ENCODE results near the gene SPI1. TPM values are rescaled to one million over a fixed set of nuclear protein-coding genes. Genes with fewer than 3 reads are reported as not detected.

Gene SPI1
- total RNA-seq, 2 experiments from 2014 or later, result 71.2 to 79.6 TPM

DNA sequence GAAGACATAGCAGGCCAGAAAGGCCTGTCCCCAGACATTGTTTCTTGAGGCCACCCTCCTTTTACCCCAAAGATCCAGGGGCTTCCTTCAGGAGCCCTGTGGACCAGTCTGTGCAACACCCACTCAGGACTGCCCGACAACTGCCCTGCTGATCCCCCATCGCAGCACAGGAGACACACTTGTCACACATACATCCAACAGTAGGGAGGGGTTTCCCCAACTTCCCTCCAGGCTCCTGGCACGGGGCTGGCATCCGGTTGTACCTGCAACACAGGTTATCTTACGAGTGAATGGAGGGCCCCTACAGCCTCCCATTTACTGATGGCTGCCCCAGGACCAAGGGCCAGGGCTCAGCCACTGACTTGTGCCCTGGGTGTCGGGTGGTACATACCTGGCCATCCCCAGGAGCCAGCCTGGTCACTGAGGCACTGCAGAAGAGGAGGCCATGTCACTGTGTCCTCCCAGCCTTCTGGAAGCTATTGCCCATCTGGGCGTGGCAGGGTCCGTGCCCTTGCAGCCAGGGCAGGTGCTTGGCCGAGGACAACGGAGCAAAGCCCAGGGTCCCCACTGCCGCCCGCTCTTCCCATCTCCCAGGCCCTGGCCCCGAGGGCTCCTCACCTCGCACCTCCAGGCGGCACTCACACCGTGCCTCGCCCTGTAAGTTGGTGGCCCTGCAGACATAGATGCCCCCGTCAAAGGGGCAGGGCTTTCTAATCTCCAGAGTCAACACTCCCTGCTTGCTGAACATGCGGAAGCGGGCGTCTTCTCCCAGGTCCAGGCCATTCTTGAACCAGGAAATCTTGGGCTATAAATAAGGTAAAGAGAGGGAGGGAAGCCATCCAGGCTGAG lies 46.7 kb downstream of the SPI1 start:
- ChIA-PET POLR2A (interaction anchor here (0.7 kb wide), 1 partner anchor 219 kb away, joined by 5 read pairs; no protein-coding TSS in a partner anchor), CTCF (ENCODE audit: unreplicated experiment) (no interaction called here)
- H2AFZ ChIP-seq (ENCODE audit: low read length), result no peak overlapping the region
- H3K36me3 ChIP-seq (ENCODE audit: insufficient read depth, low read length), result peaks cover 26% of the 10 kb centered on the region; the same call in 1 of the 2 replicates
- no peaks in the 10 kb centered on the region for H3K9me3 ChIP-seq (ENCODE audit: low read length)
- no peaks in the 10 kb centered on the region for H4K20me1 ChIP-seq (ENCODE audit: insufficient read depth, low read length)
- BruUV-seq (replicated peaks), result no TSS peak
- H3K4me2 ChIP-seq (ENCODE audit: low read length), result no peak overlapping the region
- intact Hi-C loops (cut with micrococcal nuclease; ENCODE audit: unreplicated experiment), result no loop called here
- no peaks in the 10 kb centered on the region for H3K4me1 ChIP-seq (ENCODE audit: insufficient read depth, low read length, poor library complexity, severe bottlenecking)
- no peaks in the 10 kb centered on the region for H3K79me2 ChIP-seq (ENCODE audit: insufficient read depth, low read depth, low read length)
- no peaks in the 10 kb centered on the region for H3K9me2 ChIP-seq (ENCODE audit: insufficient read depth, low read length)
- H3K27ac ChIP-seq (ENCODE audit: low read depth, low read length, poor library complexity, severe bottlenecking), result no peak overlapping the region
- TF ChIP-seq, protein P1, sequence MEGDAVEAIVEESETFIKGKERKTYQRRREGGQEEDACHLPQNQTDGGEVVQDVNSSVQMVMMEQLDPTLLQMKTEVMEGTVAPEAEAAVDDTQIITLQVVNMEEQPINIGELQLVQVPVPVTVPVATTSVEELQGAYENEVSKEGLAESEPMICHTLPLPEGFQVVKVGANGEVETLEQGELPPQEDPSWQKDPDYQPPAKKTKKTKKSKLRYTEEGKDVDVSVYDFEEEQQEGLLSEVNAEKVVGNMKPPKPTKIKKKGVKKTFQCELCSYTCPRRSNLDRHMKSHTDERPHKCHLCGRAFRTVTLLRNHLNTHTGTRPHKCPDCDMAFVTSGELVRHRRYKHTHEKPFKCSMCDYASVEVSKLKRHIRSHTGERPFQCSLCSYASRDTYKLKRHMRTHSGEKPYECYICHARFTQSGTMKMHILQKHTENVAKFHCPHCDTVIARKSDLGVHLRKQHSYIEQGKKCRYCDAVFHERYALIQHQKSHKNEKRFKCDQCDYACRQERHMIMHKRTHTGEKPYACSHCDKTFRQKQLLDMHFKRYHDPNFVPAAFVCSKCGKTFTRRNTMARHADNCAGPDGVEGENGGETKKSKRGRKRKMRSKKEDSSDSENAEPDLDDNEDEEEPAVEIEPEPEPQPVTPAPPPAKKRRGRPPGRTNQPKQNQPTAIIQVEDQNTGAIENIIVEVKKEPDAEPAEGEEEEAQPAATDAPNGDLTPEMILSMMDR (conservative IDR thresholded peaks at IDR 0.05; ENCODE audit: low read length), result no peak
- no peak for TF ChIP-seq EZH2phosphoT487 (IDR thresholded peaks at IDR 0.05; ENCODE audit: borderline replicate concordance, low read depth, low read length)
- DNase-seq (ENCODE audit: low spot score), result no peak
- no peak overlapping the region for H3K4me3 ChIP-seq (ENCODE audit: low read depth, low read length, poor library complexity, severe bottlenecking)

DNA sequence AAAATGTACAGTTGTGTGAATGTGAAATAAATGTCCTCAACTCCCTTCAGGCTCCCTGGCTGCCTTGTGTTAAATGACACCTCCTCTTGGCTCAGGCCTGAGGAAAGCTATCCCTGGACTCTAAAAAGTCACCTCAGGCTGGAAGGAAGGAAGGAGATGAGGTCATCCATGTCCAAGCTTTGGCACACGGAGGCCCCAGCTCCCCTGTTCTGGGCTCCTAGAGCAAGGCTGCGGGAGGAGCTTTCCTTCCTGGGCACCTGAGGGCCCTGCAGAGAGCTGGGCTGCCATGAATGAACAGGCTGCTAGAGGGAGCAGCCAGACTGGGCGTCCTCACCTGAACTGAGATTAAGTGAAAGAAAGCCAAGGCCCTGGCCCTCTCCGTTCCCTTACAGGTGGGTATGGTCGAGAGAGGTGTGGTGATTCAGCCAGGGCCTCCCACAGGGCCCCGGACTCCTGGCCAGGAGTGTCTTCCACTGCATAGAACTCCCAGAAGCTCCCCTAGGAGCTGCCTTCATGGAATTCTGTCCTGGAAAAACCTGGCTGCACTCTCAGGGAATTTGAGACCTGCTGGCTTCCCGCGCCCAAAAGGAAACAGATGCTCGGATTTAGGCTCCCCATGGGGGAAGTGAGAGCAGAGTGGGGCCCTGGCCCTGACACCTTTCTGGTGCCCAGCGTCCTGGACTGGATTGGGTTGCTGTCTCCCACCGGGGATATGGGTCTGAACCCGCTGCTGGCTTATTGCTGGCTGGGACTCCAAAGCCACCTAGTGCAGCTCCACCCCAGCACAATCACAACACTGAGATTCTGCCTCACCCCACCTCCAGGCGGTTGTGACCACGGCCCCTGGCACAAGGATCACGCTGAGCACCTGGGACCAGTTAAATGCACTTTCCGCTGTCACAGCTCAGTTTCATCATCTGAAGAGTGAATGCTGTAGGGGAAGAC lies 48.1 kb downstream of the SPI1 start:
- no peaks in the 10 kb centered on the region for H3K9me2 ChIP-seq (ENCODE audit: insufficient read depth, low read length)
- CTCF ChIA-PET (ENCODE audit: unreplicated experiment), result no interaction called here
- no peaks in the 10 kb centered on the region for H3K4me1 ChIP-seq (ENCODE audit: insufficient read depth, low read length, poor library complexity, severe bottlenecking)
- no TSS peak for BruUV-seq (replicated peaks)
- TF ChIP-seq, protein P1 (conservative IDR thresholded peaks at IDR 0.05; ENCODE audit: low read length), result no peak
- no peak for TF ChIP-seq EZH2phosphoT487 (IDR thresholded peaks at IDR 0.05; ENCODE audit: borderline replicate concordance, low read depth, low read length)
- peak; percentile 10 for DNase-seq (ENCODE audit: low spot score)
- no peaks in the 10 kb centered on the region for H4K20me1 ChIP-seq (ENCODE audit: insufficient read depth, low read length)
- H2AFZ ChIP-seq (ENCODE audit: low read length), result no peak overlapping the region
- peaks cover 40% of the 10 kb centered on the region; the same call in 1 of the 2 replicates for H3K36me3 ChIP-seq (ENCODE audit: insufficient read depth, low read length)
- no peaks in the 10 kb centered on the region for H3K9me3 ChIP-seq (ENCODE audit: low read length)
- POLR2A ChIA-PET, result no interaction called here
- no peak overlapping the region for H3K4me3 ChIP-seq (ENCODE audit: low read depth, low read length, poor library complexity, severe bottlenecking)
- H3K79me2 ChIP-seq (ENCODE audit: insufficient read depth, low read depth, low read length), result no peaks in the 10 kb centered on the region
- H3K27ac ChIP-seq (ENCODE audit: low read depth, low read length, poor library complexity, severe bottlenecking), result no peak overlapping the region
- no peak overlapping the region for H3K4me2 ChIP-seq (ENCODE audit: low read length)
- intact Hi-C loops (cut with micrococcal nuclease; ENCODE audit: unreplicated experiment), result no loop called here
